Measurements from ENCODE around the gene POLR1B. TPM values are rescaled to one million over a fixed set of nuclear protein-coding genes. Genes with fewer than 3 reads are reported as not detected.

Gene POLR1B
- total and polyA plus RNA-seq, 10 of the 15 experiments (the other 5 are each of a cell fraction or from before 2014, with no cell fraction given), result 13.4 to 55.8 (median 35.9) TPM

GRCh38 chr2:112541315-112542122 is 746 bp upstream of the POLR1B start:
- ChIA-PET POLR2A (interaction anchor here (1.2 kb wide), 1 partner anchor 11 kb away, joined by 3 read pairs; no protein-coding TSS in a partner anchor), RAD21 (ENCODE audit: unreplicated experiment) (interaction anchor here (0.9 kb wide), 1 partner anchor 83 kb away, joined by 3 read pairs; no protein-coding TSS in a partner anchor), SMC1A (ENCODE audit: uncharacterized antibody, unreplicated experiment) (interaction anchor here (0.6 to 1.2 kb wide), 2 partner anchors 13 to 182 kb away, joined by 3 to 4 read pairs; no protein-coding TSS in a partner anchor), CTCF (interaction anchor here (1.2 to 1.5 kb wide), 3 partner anchors 42 to 283 kb away, joined by 3 to 4 read pairs (median 3); no protein-coding TSS in a partner anchor)
- peak overlapping the region; percentile 85 for H3K4me3 ChIP-seq
- peak; percentile 84 for ATAC-seq
- H4K20me1 ChIP-seq (ENCODE audit: control insufficient read depth, insufficient read depth), result no peaks in the 10 kb centered on the region
- no peak for FAIRE-seq
- in situ Hi-C loops (cut with MboI), result no loop called here
- H3K9me3 ChIP-seq (replicated peaks; ENCODE audit: control insufficient read depth, insufficient read depth, low read length), result no peaks in the 10 kb centered on the region
- no peaks in the 10 kb centered on the region for H3K36me3 ChIP-seq (ENCODE audit: control insufficient read depth in 2 of 2, insufficient read depth in 2 of 2, low read length in 1 of 2)
- H3K27me3 ChIP-seq (replicated peaks in 1 of 2; ENCODE audit: control insufficient read depth in 2 of 2, insufficient read depth in 2 of 2, low read length in 1 of 2), result no peaks in the 10 kb centered on the region
- peak overlapping the region; percentile 80 for H3K9ac ChIP-seq (ENCODE audit: control insufficient read depth, insufficient read depth, low read length)
- TSS peak; percentile 98 for BruUV-seq (replicated peaks)
- peak overlapping the region; percentile 67 for H3K4me2 ChIP-seq (ENCODE audit: control insufficient read depth, insufficient read depth)
- peak; percentile 5 for DNase-seq (ENCODE audit: low read depth, low spot score)
- intact Hi-C loops (cut with micrococcal nuclease; ENCODE audit: unreplicated experiment), result loop anchor here (1.0 kb wide), 2 partner anchors 13 to 60 kb away; no protein-coding TSS in a partner anchor
- WGBS (ENCODE audit: insufficient coverage, insufficient replicate concordance, low lambda C conversion rate, missing lambda C conversion rate), result 2% methylated on average over 34 of the region's 34 CpGs
- H2AFZ ChIP-seq (ENCODE audit: control insufficient read depth, low read depth, low read length), result peak overlapping the region; percentile 98
- no peaks in the 10 kb centered on the region for H3K4me1 ChIP-seq (ENCODE audit: control insufficient read depth, insufficient read depth, low read length)
- H3K27ac ChIP-seq (ENCODE audit: control insufficient read depth, insufficient read depth), result peak overlapping the region; percentile 81
- H3K79me2 ChIP-seq (ENCODE audit: control insufficient read depth, insufficient read depth, low read length), result peaks cover 44% of the 10 kb centered on the region
- TF ChIP-seq JUND (IDR thresholded peaks at IDR 0.05; ENCODE audit: low read depth, low read length) (peak; percentile 97), FOXK2 (IDR thresholded peaks at IDR 0.05) (peak; percentile 98), E2F8 (IDR thresholded peaks at IDR 0.05; ENCODE audit: low read depth, partially characterized antibody) (no peak), MEF2A (IDR thresholded peaks at IDR 0.05; ENCODE audit: insufficient read depth, low read depth, low read length) (no peak), MTA2 (IDR thresholded peaks at IDR 0.05; ENCODE audit: low read depth) (peak; percentile 51; the same call in 1 of the 2 replicates), TCF7 (IDR thresholded peaks at IDR 0.05; ENCODE audit: borderline replicate concordance) (no peak), CHD2 (IDR thresholded peaks at IDR 0.05; ENCODE audit: borderline replicate concordance, low read depth, low read length) (no peak), IRF5 (IDR thresholded peaks at IDR 0.05; ENCODE audit: borderline replicate concordance) (no peak), SREBF2 (IDR thresholded peaks at IDR 0.05; ENCODE audit: low read length) (no peak), POLR2AphosphoS5 (IDR thresholded peaks at IDR 0.05; ENCODE audit: low read length) (peak; percentile 88), SMC3 (IDR thresholded peaks at IDR 0.05; ENCODE audit: borderline replicate concordance, low read length) (no peak), ZBTB33 (IDR thresholded peaks at IDR 0.05) (no peak), BACH1 (IDR thresholded peaks at IDR 0.05; ENCODE audit: borderline replicate concordance) (peak; percentile 51; the same call in 1 of the 2 replicates), BCL3 (IDR thresholded peaks at IDR 0.05; ENCODE audit: borderline replicate concordance, insufficient read depth, low read depth, low read length, poor library complexity, severe bottlenecking) (peak; percentile 7), ASH2L (IDR thresholded peaks at IDR 0.05; ENCODE audit: borderline replicate concordance, low read depth) (no peak), YBX1 (IDR thresholded peaks at IDR 0.05) (no peak)

Data from GM12878 (cell line).